ENCODE results near the gene ZNF771.

Gene ZNF771

DNA sequence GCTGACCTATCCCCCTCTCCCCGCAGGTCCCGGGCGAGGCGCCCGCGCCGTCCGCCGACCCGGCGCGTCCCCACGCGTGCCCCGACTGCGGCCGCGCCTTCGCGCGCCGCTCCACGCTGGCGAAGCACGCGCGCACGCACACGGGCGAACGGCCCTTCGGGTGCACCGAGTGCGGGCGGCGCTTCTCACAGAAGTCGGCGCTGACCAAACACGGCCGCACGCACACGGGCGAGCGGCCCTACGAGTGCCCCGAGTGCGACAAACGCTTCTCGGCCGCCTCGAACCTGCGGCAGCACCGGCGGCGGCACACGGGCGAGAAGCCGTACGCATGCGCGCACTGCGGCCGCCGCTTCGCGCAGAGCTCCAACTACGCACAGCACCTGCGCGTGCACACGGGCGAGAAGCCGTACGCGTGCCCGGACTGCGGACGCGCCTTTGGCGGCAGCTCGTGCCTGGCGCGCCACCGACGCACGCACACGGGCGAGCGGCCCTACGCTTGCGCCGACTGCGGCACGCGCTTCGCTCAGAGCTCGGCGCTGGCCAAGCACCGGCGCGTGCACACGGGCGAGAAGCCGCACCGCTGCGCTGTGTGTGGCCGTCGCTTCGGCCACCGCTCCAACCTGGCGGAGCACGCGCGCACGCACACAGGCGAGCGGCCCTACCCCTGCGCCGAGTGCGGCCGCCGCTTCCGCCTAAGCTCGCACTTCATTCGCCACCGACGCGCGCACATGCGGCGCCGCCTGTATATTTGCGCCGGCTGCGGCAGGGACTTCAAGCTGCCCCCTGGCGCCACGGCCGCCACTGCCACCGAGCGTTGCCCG lies 10.3 kb downstream of the ZNF771 start:
- H3F3A ChIP-seq (ENCODE audit: insufficient read depth), result peaks cover 37% of the 10 kb centered on the region
- TF ChIP-seq, protein P1, sequence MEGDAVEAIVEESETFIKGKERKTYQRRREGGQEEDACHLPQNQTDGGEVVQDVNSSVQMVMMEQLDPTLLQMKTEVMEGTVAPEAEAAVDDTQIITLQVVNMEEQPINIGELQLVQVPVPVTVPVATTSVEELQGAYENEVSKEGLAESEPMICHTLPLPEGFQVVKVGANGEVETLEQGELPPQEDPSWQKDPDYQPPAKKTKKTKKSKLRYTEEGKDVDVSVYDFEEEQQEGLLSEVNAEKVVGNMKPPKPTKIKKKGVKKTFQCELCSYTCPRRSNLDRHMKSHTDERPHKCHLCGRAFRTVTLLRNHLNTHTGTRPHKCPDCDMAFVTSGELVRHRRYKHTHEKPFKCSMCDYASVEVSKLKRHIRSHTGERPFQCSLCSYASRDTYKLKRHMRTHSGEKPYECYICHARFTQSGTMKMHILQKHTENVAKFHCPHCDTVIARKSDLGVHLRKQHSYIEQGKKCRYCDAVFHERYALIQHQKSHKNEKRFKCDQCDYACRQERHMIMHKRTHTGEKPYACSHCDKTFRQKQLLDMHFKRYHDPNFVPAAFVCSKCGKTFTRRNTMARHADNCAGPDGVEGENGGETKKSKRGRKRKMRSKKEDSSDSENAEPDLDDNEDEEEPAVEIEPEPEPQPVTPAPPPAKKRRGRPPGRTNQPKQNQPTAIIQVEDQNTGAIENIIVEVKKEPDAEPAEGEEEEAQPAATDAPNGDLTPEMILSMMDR (IDR thresholded peaks at IDR 0.05; ENCODE audit: insufficient read depth, low read length, poor library complexity, severe bottlenecking), result peak; percentile 12
- no peak for TF ChIP-seq EZH2phosphoT487 (conservative IDR thresholded peaks at IDR 0.05; ENCODE audit: low read length)
- H3K9ac ChIP-seq (ENCODE audit: low read length), result peak overlapping the region; percentile 66
- no peaks in the 10 kb centered on the region for H3K9me2 ChIP-seq (replicated peaks; ENCODE audit: insufficient read depth, low read length)
- H4K20me1 ChIP-seq (ENCODE audit: low read depth, low read length), result no peaks in the 10 kb centered on the region
- H3K27me3 ChIP-seq (ENCODE audit: low read length), result no peaks in the 10 kb centered on the region
- H3K4me2 ChIP-seq (ENCODE audit: low read depth, low read length, poor library complexity, severe bottlenecking), result peak overlapping the region; percentile 61
- H3K79me2 ChIP-seq (ENCODE audit: insufficient read depth, low read length), result 0 out of 2 replicates have a peak, but pooled peaks cover 4% of the 10 kb centered on the region
- H3K27ac ChIP-seq (ENCODE audit: low read depth, low read length), result peak overlapping the region; percentile 66
- peak overlapping the region; percentile 29 for H2AFZ ChIP-seq (ENCODE audit: low read depth, low read length, severe bottlenecking)
- H3K36me3 ChIP-seq (ENCODE audit: low read length), result peaks cover 3% of the 10 kb centered on the region; the same call in 1 of the 2 replicates
- peak overlapping the region; percentile 51 for H3K4me3 ChIP-seq (ENCODE audit: insufficient read depth, low read length, poor library complexity, severe bottlenecking)
- no peaks in the 10 kb centered on the region for H3K9me3 ChIP-seq (ENCODE audit: insufficient read depth, low read length)

DNA sequence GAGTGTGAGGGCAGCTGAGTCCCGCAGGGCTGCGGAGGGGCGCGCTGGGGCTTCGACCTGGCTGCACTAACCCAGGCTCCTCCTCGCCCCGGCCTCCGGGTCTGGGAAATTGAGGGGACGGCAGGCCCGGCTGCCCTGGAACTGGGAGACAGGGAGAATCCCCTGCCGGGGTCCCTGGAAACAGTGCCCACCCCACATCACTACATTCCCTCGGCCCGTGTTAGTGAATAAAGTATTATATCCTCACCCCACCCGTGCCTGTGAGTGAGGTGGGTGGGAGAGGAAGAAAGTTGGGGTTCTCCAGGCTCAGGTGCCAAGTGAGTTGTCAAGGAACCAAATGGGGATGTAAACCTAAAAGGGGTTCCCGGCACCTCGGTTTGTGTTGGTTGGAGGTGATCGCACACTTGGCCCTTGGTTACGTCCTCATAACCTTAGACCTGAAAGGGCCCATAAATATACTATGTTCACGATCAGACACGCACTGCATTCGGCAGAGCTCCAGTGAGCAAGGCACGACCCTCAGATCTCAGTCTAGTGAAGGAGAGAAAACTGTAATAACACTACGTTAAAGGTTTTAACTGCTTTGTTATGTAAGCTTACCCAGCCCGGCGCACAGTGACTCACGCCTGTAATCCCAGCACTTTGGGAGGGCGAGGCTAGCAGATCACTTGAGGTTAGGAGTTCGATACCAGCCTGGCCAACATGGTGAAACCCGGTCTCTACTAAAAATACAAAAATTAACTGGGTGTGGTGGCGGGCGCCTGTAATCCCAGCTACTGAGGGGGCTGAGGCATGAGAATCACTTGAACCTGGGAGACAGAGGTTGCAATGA lies 11.2 kb downstream of the ZNF771 start:
- Histone ChIP-seq H3K4me2 (ENCODE audit: low read depth, low read length, poor library complexity, severe bottlenecking) (peak overlapping the region; percentile 61), H3K27me3 (ENCODE audit: low read length) (no peaks in the 10 kb centered on the region), H3K79me2 (ENCODE audit: insufficient read depth, low read length) (0 out of 2 replicates have a peak, but pooled peaks cover 7% of the 10 kb centered on the region), H3K4me3 (ENCODE audit: insufficient read depth, low read length, poor library complexity, severe bottlenecking) (peak overlapping the region; percentile 51), H3K9me3 (ENCODE audit: insufficient read depth, low read length) (no peaks in the 10 kb centered on the region), H3K36me3 (ENCODE audit: low read length) (no peaks in the 10 kb centered on the region), H4K20me1 (ENCODE audit: low read depth, low read length) (no peaks in the 10 kb centered on the region), H3K9me2 (replicated peaks; ENCODE audit: insufficient read depth, low read length) (no peaks in the 10 kb centered on the region), H2AFZ (ENCODE audit: low read depth, low read length, severe bottlenecking) (peak overlapping the region; percentile 21), H3K27ac (ENCODE audit: low read depth, low read length) (peak overlapping the region; percentile 66), H3K9ac (ENCODE audit: low read length) (peak overlapping the region; percentile 66), H3F3A (ENCODE audit: insufficient read depth) (peaks cover 31% of the 10 kb centered on the region)
- TF ChIP-seq EZH2phosphoT487 (conservative IDR thresholded peaks at IDR 0.05; ENCODE audit: low read length), result no peak
- TF ChIP-seq, protein P1 (IDR thresholded peaks at IDR 0.05; ENCODE audit: insufficient read depth, low read length, poor library complexity, severe bottlenecking), result peak; percentile 5

DNA sequence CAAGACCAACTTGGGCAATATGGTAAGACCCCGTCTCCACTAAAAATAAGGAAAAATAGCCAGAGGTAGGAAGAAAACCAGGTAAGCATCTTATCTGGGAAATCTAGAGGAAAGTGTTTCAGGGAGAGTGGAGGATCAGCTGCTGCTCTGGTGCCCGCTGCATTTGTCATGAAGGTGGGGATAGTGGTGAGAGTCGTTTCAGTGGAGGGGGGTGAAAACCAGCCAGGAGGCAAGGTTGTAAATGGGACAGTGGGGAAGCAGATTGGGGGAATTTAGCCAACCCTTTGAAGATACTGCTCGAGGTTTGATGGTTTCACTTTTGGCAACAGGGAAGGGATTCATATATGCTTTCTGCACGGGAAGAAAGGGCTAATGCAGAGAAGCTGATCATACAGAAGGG lies 13.6 kb downstream of the ZNF771 start:
- no peak for TF ChIP-seq EZH2phosphoT487 (conservative IDR thresholded peaks at IDR 0.05; ENCODE audit: low read length)
- TF ChIP-seq, protein P1 (IDR thresholded peaks at IDR 0.05; ENCODE audit: insufficient read depth, low read length, poor library complexity, severe bottlenecking), result no peak
- Histone ChIP-seq H3K36me3 (ENCODE audit: low read length) (no peaks in the 10 kb centered on the region), H3F3A (ENCODE audit: insufficient read depth) (peaks cover 26% of the 10 kb centered on the region), H3K9me3 (ENCODE audit: insufficient read depth, low read length) (no peaks in the 10 kb centered on the region), H3K4me3 (ENCODE audit: insufficient read depth, low read length, poor library complexity, severe bottlenecking) (no peak overlapping the region), H3K27me3 (ENCODE audit: low read length) (no peaks in the 10 kb centered on the region), H3K9me2 (replicated peaks; ENCODE audit: insufficient read depth, low read length) (no peaks in the 10 kb centered on the region), H3K9ac (ENCODE audit: low read length) (no peak overlapping the region), H4K20me1 (ENCODE audit: low read depth, low read length) (no peaks in the 10 kb centered on the region), H3K4me2 (ENCODE audit: low read depth, low read length, poor library complexity, severe bottlenecking) (no peak overlapping the region), H3K27ac (ENCODE audit: low read depth, low read length) (no peak overlapping the region), H2AFZ (ENCODE audit: low read depth, low read length, severe bottlenecking) (no peak overlapping the region), H3K79me2 (ENCODE audit: insufficient read depth, low read length) (peaks cover 17% of the 10 kb centered on the region; the same call in 1 of the 2 replicates)

All from SU-DHL-6 (cell line).